ENCODE data around the gene M1AP. TPM values are rescaled to one million over a fixed set of nuclear protein-coding genes. Genes with fewer than 3 reads are reported as not detected.

Gene M1AP
- total RNA-seq, 1 experiment from 2014 or later: 7.6 TPM

- no peak overlapping the region for H3K27ac Mint-ChIP-seq
Measured at GRCh38 chr2:74619651-74620297, 28.4 kb downstream of the M1AP start.

More at GRCh38 chr2:74619651-74620297, 28.4 kb downstream of the M1AP start:
- Mint-ChIP-seq H3K4me1 (peaks cover 6% of the 10 kb centered on the region in 2 experiments), H3K36me3 (ENCODE audit: insufficient read depth in 1 of 3, low read depth in 3 of 3) (no peaks in the 10 kb centered on the region), H3K9me3 (no peaks in the 10 kb centered on the region), H3K27me3 (ENCODE audit: low read depth) (peaks cover 5% of the 10 kb centered on the region; the same call in 1 of the 2 replicates), H3K4me3 (no peak overlapping the region)
- Histone ChIP-seq H3K27me3 (ENCODE audit: insufficient read depth, low read length) (no peaks in the 10 kb centered on the region), H3K27ac (ENCODE audit: insufficient read length, low read depth, low read length) (no peak overlapping the region), H2BK120ac (ENCODE audit: low read depth, low read length, poor library complexity, severe bottlenecking) (no peak overlapping the region), H3K4ac (ENCODE audit: low read depth, low read length) (no peak overlapping the region), H3T11ph (ENCODE audit: low read length) (no peak overlapping the region), H3K23me2 (ENCODE audit: insufficient read length, low read depth, low read length, poor library complexity, severe bottlenecking) (no peaks in the 10 kb centered on the region), H3K23ac (ENCODE audit: insufficient read length, low read depth, low read length) (no peak overlapping the region), H4K20me1 (ENCODE audit: control insufficient read depth, insufficient read depth, insufficient read length) (no peaks in the 10 kb centered on the region), H2BK20ac (ENCODE audit: low read depth, low read length, poor library complexity, severe bottlenecking) (no peak overlapping the region), H3K14ac (ENCODE audit: insufficient read depth, low read length) (no peak overlapping the region), H3K9me3 (ENCODE audit: control insufficient read depth, low read depth, low read length) (no peaks in the 10 kb centered on the region), H4K8ac (replicated peaks; ENCODE audit: insufficient read length, low read depth, low read length) (no peak overlapping the region), H2BK12ac (ENCODE audit: insufficient read length, low read depth, low read length) (no peak overlapping the region), H4K91ac (ENCODE audit: insufficient read length, low read depth, low read length) (no peak overlapping the region), H2BK5ac (ENCODE audit: insufficient read length, low read length) (no peak overlapping the region), H2BK15ac (ENCODE audit: low read depth, low read length) (no peak overlapping the region), H3K56ac (ENCODE audit: insufficient read length, low read depth, low read length) (no peak overlapping the region), H4K5ac (ENCODE audit: insufficient read length, low read depth, low read length) (no peak overlapping the region), H2AFZ (ENCODE audit: low read length) (no peak overlapping the region), H2AK5ac (ENCODE audit: insufficient read length, low read length) (no peak overlapping the region), H3K9ac (ENCODE audit: extremely low read depth, insufficient read length, low read length) (no peak overlapping the region), H3K79me1 (ENCODE audit: insufficient read depth, low read depth, low read length, poor library complexity, severe bottlenecking) (no peaks in the 10 kb centered on the region), H3K4me2 (ENCODE audit: insufficient read depth, insufficient read length, low read length) (no peak overlapping the region), H3K79me2 (ENCODE audit: insufficient read depth, low read length) (no peaks in the 10 kb centered on the region), H3K18ac (ENCODE audit: insufficient read length, low read depth, low read length) (no peak overlapping the region), H3K4me1 (ENCODE audit: insufficient read depth, low read length) (no peaks in the 10 kb centered on the region)
- TF ChIP-seq, protein P1, sequence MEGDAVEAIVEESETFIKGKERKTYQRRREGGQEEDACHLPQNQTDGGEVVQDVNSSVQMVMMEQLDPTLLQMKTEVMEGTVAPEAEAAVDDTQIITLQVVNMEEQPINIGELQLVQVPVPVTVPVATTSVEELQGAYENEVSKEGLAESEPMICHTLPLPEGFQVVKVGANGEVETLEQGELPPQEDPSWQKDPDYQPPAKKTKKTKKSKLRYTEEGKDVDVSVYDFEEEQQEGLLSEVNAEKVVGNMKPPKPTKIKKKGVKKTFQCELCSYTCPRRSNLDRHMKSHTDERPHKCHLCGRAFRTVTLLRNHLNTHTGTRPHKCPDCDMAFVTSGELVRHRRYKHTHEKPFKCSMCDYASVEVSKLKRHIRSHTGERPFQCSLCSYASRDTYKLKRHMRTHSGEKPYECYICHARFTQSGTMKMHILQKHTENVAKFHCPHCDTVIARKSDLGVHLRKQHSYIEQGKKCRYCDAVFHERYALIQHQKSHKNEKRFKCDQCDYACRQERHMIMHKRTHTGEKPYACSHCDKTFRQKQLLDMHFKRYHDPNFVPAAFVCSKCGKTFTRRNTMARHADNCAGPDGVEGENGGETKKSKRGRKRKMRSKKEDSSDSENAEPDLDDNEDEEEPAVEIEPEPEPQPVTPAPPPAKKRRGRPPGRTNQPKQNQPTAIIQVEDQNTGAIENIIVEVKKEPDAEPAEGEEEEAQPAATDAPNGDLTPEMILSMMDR (conservative IDR thresholded peaks at IDR 0.05): no peak
- no CpG with 5 or more reads among the region's 5 CpGs for WGBS (ENCODE audit: extremely low coverage, insufficient read length, low lambda C conversion rate)
- no peak for DNase-seq
